ENCODE measurements around the gene TSR3.

- TF ChIP-seq CTCF (IDR thresholded peaks at IDR 0.05) (no peak), EP300 (IDR thresholded peaks at IDR 0.05) (no peak), POLR2A (IDR thresholded peaks at IDR 0.05) (no peak)
Measured at GRCh38 chr16:1315081-1316032, 36.3 kb downstream of the TSR3 start.

Measured in ovary (tissue), 3 donors.